ENCODE measurements around the gene CENPX. TPM values are rescaled to one million over a fixed set of nuclear protein-coding genes. Genes with fewer than 3 reads are reported as not detected.

CENPX gene
- total RNA-seq, 2 experiments from 2014 or later, result 80.2 to 91.3 TPM

DNA sequence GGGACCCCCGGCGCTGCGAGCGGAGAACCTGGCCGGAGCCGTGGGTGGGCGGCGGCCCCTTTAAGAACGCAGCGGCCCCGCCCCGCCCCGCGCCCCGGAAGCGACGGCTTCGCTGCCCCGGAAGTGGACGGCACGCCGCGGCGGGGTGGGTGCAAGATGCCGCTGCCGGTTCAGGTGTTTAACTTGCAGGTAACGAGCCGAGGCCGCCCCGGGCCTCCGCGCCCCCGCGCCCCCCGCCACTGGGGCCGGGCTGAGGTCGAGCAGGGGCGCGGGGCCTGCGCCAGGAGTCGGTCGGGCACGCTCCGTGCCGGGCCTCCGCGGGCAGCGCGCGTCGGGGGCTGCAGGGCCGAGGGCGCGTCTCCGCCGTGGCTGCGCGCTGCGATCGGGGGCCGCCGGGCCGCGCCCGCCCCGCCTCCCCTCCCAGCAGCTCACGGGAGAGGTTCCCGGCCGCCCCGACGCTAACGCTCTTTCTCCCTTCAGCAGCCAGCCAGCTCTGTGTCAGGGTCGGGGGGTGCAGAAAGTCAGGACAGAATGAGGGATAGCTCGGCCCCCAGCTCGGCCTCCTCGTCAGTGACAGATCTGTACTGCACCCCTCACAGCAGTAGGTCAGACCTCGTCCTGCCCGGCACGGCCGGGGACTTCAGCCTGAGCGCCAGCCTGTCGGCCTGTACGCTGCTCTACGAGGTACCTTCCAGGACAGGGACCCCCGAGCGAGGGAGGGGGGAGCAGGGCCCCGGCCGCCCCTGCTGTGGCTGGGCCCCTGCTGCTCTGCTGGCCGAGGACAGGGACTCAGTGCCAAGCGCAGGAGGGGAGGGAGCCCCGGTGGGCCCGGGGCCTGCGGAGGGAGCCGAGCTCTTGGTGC lies 29.3 kb upstream of the CENPX start, which contains the start of the genes GPS1 and RFNG:
GPS1 (plus strand) TSS at position 123 of the 862 bp plus-strand sequence; CDS start at position 157, 34 bp downstream.
RFNG (minus strand) TSS at position 36 of the 862 bp plus-strand sequence. CDS start 45 bp downstream, outside the sequence.
- Mint-ChIP-seq H3K9me3 (ENCODE audit: low read depth) (no peaks in the 10 kb centered on the region), H3K27me3 (no peaks in the 10 kb centered on the region), H3K4me3 (peak within 1 kb of the TSS; percentile 83), H3K27ac (peak within 1 kb of the TSS; percentile 78), H3K36me3 (peaks cover 3% of the 10 kb centered on the region), H3K4me1 (peaks cover 28% of the 10 kb centered on the region)
- peak; percentile 96 for ATAC-seq
- CTCF ChIA-PET, result interaction anchor here (1.0 to 2.8 kb wide), 6 partner anchors 14 to 93 kb away, joined by 3 to 11 read pairs (median 4); partner anchors contain the start of genes CENPX, DCXR, LRRC45 and RAC3
- peak; percentile 87 for DNase-seq

DNA sequence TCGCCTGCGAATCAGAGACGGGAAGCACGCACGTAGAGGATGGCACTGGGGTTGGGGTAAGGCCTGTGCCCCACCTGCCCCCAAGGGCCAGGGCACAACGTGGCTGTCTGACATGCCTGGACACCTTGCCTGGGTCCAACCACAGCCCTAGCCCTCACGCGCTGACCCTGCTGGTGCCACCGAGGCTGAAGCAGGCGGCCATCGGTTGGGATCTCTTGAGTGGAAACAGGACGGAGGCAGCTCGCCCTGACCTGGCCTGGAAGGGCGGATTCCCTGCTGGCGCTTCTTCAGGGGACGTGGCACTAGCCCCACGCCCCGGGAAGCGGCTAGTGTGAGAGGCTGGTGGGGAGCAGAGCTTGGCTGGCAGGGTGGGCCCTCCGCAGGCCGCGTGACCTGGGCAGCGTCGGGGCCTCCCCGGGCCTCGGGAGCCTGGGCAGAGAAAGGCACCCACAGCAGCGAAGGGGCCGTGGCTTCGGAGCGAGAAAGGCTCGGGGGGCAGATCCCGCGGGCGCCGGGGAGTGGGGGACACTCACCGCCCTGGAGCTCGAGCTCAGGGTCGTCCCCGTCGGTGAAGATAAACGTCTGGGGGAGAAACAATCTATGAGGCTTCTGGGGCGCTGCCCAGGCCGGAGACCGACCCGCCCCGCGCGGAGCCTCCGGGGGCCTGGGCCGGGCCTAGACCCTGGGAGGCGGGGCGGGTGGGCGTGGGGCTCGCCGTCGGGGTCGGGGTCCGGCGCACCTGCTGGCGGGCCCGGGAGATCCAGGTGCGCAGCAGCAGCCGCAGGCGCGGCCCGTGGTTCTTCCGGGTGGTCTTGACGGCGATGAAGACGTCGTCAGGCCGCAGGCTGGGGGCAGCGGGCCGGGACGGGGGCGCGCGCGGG lies 28.3 kb upstream of the CENPX start:
- no peaks in the 10 kb centered on the region for H3K27me3 Mint-ChIP-seq
- H3K27ac Mint-ChIP-seq, result peak overlapping the region; percentile 70
- CTCF ChIA-PET, result interaction anchor here (1.2 to 2.8 kb wide), 5 partner anchors 14 to 103 kb away, joined by 4 to 11 read pairs (median 5); partner anchors contain the start of genes DCXR and RAC3
- peaks cover 3% of the 10 kb centered on the region for H3K36me3 Mint-ChIP-seq
- DNase-seq, result no peak
- no peaks in the 10 kb centered on the region for H3K9me3 Mint-ChIP-seq (ENCODE audit: low read depth)
- H3K4me3 Mint-ChIP-seq, result peak overlapping the region; percentile 76
- ATAC-seq, result peak; percentile 25
- peaks cover 28% of the 10 kb centered on the region for H3K4me1 Mint-ChIP-seq

DNA sequence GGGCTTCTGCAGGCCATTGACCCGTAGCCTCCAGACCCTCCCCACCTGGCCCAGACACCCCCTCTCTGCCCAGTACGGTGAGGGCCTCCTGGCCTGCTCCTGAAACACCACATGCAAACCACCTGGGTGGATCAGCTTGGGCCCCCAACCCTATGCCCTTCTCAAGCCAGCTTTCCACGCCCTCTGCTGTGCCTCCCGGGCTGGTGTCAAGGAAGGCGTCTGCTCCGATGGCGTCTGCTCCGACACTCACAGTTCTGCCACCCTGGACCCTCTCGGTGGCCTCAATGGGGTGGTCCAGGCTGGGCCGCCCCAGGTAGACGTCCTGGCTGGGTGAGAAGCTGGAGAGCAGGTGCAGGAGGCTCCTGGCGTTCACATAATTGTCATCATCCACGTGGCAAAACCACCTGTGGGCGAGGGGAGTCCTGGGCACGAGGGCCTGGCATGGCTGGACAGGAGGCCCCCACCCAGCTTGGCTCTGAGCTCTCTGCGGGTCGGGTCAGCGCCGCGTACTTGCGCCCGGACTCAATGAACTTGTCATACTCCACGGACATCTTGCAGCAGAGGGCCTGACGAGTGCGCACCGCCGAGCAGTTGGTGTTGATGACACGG lies 27.6 kb upstream of the CENPX start:
- H3K27ac Mint-ChIP-seq, result no peak overlapping the region
- CTCF ChIA-PET, result interaction anchor here (1.2 to 2.8 kb wide), 5 partner anchors 13 to 104 kb away, joined by 4 to 11 read pairs (median 5); partner anchors contain the start of genes DCXR and RAC3
- H3K27me3 Mint-ChIP-seq, result no peaks in the 10 kb centered on the region
- ATAC-seq (no peak), DNase-seq (no peak)
- peak overlapping the region; percentile 76 for H3K4me3 Mint-ChIP-seq
- H3K9me3 Mint-ChIP-seq (ENCODE audit: low read depth), result no peaks in the 10 kb centered on the region
- peaks cover 27% of the 10 kb centered on the region for H3K4me1 Mint-ChIP-seq
- H3K36me3 Mint-ChIP-seq, result peaks cover 3% of the 10 kb centered on the region

DNA sequence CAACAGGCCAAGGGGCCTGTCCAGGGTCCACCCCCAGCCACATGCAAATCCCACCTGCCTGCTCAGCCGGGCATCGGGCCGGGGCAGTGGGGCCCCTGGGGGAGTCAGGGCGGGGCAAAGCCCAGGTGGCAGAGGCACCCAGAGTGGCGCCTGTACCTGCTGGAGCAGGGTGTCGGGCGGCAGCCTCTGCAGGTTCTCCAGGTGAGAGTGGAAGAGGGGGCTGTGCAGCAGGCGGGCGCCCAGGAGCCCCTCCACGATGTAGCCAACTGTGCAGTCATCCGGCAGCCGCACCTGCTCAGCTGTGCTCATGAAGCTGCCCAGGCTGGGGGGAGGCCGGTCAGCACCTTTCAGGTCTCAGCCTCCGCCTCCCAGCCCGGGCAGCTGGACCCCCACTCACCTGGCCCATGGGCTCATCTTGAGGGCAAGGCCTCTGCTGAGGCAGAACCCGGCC lies 26.9 kb upstream of the CENPX start:
- H3K36me3 Mint-ChIP-seq, result no peaks in the 10 kb centered on the region
- H3K9me3 Mint-ChIP-seq (ENCODE audit: low read depth), result no peaks in the 10 kb centered on the region
- ATAC-seq (no peak), DNase-seq (no peak)
- no peaks in the 10 kb centered on the region for H3K27me3 Mint-ChIP-seq
- no peak overlapping the region for H3K4me3 Mint-ChIP-seq
- CTCF ChIA-PET, result interaction anchor here (0.6 to 2.8 kb wide), 4 partner anchors 12 to 162 kb away, joined by 3 to 11 read pairs (median 7); partner anchors contain the start of genes DCXR and RAC3
- no peak overlapping the region for H3K27ac Mint-ChIP-seq
- peaks cover 21% of the 10 kb centered on the region for H3K4me1 Mint-ChIP-seq

DNA sequence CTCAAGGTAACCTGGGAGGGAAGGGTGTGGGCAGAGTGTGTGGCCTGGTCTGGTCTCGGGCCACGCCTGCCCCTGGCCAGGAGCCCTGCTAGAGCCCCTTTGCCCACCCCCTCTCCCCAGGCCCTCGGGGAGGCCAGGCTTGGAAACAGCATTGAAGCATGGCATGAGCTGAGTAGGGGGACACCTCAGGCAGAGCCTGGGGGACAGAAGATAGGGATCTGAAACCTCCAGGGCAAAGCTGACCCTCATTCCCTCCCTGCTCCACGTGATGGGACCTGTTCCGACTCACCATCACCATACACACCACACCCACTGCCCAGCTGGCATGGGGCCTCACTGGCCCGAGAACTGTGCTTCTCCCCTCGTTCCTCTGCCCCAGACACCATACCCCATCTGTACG lies 26.4 kb upstream of the CENPX start:
- CTCF ChIA-PET, result interaction anchor here (0.6 kb wide), 1 partner anchor 163 kb away, joined by 3 read pairs; no protein-coding TSS in a partner anchor
- no peak overlapping the region for H3K27ac Mint-ChIP-seq
- no peak for ATAC-seq
- H3K9me3 Mint-ChIP-seq (ENCODE audit: low read depth), result no peaks in the 10 kb centered on the region
- H3K4me3 Mint-ChIP-seq, result no peak overlapping the region
- DNase-seq, result no peak
- H3K27me3 Mint-ChIP-seq, result no peaks in the 10 kb centered on the region
- peaks cover 21% of the 10 kb centered on the region for H3K4me1 Mint-ChIP-seq
- H3K36me3 Mint-ChIP-seq, result no peaks in the 10 kb centered on the region

DNA sequence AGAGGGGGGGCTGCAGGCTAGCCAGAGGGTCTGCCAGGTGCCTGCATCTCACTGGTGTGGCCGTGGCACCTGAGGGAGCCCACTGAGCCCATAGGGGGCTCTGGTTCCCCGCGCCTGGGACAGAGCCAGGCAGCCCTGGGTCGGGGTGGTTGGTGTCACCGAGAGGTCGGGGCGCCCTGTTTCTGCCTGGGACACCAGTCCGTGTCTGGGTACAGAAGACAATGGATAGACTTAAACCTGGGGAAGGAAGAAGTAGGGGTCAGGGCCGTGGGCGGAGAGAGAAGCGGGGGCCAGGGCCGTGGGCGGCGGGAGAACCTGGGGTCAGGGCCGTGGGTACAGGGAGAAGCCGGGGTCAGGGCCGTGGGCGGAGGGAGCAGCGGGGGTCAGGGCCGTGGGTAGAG lies 25.9 kb upstream of the CENPX start:
- Mint-ChIP-seq H3K4me3 (no peak overlapping the region), H3K27me3 (no peaks in the 10 kb centered on the region), H3K36me3 (no peaks in the 10 kb centered on the region), H3K4me1 (peaks cover 19% of the 10 kb centered on the region), H3K9me3 (ENCODE audit: low read depth) (no peaks in the 10 kb centered on the region), H3K27ac (no peak overlapping the region)
- no peak for ATAC-seq
- CTCF ChIA-PET, result no interaction called here
- no peak for DNase-seq

DNA sequence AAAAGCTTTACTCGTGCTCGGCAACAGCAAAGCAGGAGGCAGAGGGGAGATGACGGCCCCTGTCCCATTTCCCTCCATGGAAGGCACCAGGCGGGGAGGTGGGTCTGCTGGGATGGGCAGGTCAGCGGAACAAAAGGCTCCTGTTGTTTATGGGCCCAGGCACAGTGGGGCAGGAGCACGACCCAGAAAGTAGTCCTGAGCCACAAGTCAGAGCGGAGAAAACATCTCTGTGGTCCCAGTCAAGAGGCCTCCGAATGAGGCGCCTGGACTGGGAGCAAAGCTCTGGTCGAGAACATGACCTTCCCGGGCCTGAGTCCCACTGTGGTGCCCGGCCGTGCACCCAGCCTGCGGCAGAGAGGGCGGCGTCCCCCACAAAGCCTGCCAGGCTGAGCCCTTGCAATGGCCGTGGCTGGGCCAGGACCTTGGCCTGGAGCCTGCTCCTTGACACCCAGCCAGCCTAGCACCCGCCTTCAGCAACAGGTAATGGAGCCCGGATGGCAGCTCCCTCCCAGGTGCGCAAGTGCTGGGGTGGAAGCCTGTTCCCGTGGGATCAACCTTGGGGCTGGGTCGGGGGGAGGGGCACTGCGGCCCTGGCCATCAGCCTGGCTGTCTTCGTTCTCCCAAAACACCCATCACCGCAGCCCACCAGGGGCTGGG lies 25.4 kb upstream of the CENPX start:
- DNase-seq, result no peak
- CTCF ChIA-PET, result no interaction called here
- Mint-ChIP-seq H3K9me3 (ENCODE audit: low read depth) (no peaks in the 10 kb centered on the region), H3K27me3 (no peaks in the 10 kb centered on the region), H3K4me3 (no peak overlapping the region), H3K27ac (no peak overlapping the region), H3K4me1 (peaks cover 14% of the 10 kb centered on the region), H3K36me3 (no peaks in the 10 kb centered on the region)
- ATAC-seq, result no peak

DNA sequence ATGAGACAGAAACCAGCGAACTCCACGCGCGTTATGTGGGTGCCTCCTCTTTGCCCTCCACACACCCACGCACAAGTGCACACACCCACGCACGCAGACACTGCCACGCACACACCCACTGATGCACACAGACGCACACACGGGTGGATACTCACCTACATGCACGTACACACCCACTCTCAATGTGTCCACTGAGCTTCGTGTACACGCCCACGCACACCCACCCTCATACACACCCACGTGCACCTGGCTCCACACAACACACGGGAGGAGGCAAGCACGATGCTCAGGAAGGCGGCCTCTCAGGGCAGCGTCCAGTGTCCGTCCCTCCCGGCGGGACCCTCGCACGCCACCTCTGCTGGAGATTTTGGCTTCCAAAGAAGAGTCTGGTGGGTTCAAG lies 24.7 kb upstream of the CENPX start:
- H3K4me3 Mint-ChIP-seq, result no peak overlapping the region
- ATAC-seq (no peak), DNase-seq (no peak)
- H3K4me1 Mint-ChIP-seq, result peaks cover 9% of the 10 kb centered on the region
- no peaks in the 10 kb centered on the region for H3K36me3 Mint-ChIP-seq
- H3K9me3 Mint-ChIP-seq (ENCODE audit: low read depth), result no peaks in the 10 kb centered on the region
- H3K27ac Mint-ChIP-seq, result no peak overlapping the region
- CTCF ChIA-PET, result no interaction called here
- no peaks in the 10 kb centered on the region for H3K27me3 Mint-ChIP-seq

DNA sequence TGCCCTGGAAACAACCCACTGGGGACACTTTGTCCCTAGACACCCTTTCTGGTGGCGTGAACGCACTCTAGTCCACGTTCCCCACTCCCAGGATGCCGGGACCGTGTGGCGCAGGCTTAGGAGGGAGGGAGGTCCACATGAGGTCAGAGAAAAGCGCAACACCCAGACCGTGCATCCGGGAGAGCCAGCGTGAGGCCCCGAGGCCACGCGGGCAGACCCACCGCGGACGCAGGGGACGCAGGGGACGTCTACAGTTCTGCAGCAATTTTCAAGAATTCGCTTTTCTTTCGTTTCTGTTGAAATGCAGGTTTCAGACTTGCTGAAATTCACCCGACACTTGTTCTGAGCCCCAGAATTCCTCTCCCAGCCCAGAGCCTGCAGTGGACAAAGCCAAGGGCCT lies 24.2 kb upstream of the CENPX start:
- CTCF ChIA-PET, result no interaction called here
- ATAC-seq, result no peak
- H3K27ac Mint-ChIP-seq, result no peak overlapping the region
- H3K4me3 Mint-ChIP-seq, result no peak overlapping the region
- H3K4me1 Mint-ChIP-seq, result peaks cover 9% of the 10 kb centered on the region
- no peaks in the 10 kb centered on the region for H3K9me3 Mint-ChIP-seq (ENCODE audit: low read depth)
- DNase-seq, result no peak
- H3K36me3 Mint-ChIP-seq, result no peaks in the 10 kb centered on the region
- no peaks in the 10 kb centered on the region for H3K27me3 Mint-ChIP-seq

DNA sequence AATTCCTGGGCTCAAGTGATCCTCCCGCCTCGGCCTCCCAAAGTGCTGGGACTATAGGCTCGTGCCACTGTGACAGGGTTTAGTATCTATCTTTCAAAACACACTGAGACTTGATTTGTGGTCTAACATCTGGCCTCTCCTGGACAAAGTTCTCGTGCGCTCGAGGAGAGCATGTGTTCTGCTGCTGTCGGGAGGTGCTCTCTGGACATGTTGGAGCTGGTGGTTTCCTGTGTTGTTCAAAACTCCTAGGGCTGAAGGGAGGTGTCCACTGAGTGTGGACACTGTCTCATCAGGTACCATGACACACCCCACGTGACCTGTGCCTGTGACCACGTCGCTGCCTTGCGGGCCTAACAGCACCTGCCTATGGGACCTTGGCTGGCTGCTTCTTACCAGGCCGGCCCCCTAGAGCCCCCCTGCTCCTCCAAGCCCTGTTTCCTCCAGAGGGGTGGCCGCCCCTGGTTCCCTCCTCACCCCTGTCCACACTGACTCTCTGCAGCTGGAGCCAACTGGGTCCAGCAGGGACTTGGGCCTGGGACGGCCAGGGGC lies 23.3 kb upstream of the CENPX start:
- CTCF ChIA-PET, result no interaction called here
- Mint-ChIP-seq H3K27ac (no peak overlapping the region), H3K4me3 (no peak overlapping the region), H3K4me1 (peaks cover 12% of the 10 kb centered on the region), H3K27me3 (no peaks in the 10 kb centered on the region), H3K9me3 (ENCODE audit: low read depth) (no peaks in the 10 kb centered on the region), H3K36me3 (no peaks in the 10 kb centered on the region)
- ATAC-seq, result no peak
- no peak for DNase-seq

DNA sequence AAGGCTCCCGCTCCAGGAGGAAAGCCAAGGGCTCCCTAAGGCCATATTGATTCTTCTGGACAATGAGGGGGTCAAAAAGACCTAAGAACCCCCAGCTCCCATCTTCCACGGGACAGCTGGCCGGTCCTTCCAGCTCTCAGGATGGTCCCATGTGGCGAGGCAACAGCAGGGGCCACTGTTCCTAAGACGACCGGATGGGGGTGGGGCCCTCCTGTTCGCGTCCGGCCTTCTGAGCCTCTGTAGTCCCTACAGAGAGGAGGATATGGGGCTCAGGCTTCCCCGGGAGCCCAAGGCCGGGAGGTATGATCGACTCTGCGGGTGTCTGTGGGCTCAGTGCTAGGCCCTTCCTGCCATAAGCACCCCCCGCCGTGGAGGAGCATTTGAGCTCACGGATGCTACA lies 20.8 kb upstream of the CENPX start:
- ATAC-seq, result no peak

DNA sequence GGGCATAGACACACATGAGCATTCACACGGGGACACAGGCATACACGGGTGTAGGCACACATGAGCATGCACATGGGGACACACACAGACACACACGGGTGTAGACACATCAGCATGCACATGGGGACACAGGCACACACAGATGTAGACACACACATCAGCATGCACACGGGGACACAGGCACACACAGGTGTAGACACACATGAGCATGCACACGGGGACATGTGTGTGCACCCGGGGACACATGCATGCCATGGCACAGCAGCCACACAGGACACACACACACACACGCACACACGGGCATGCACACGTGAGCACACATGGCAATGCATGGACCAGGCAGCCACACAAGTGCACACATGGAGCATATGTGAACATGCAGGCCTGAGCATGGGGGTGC lies 20.0 kb upstream of the CENPX start:
- Mint-ChIP-seq H3K4me1 (peaks cover 15% of the 10 kb centered on the region), H3K27me3 (no peaks in the 10 kb centered on the region), H3K36me3 (no peaks in the 10 kb centered on the region), H3K27ac (no peak overlapping the region), H3K9me3 (ENCODE audit: low read depth) (no peaks in the 10 kb centered on the region), H3K4me3 (no peak overlapping the region)
- CTCF ChIA-PET, result interaction anchor here (0.7 kb wide), 1 partner anchor 84 kb away, joined by 3 read pairs; no protein-coding TSS in a partner anchor
- ATAC-seq (no peak), DNase-seq (no peak)

More for the DNA sequence above, 20.8 kb upstream of the CENPX start:
- Mint-ChIP-seq H3K27ac (no peak overlapping the region), H3K27me3 (no peaks in the 10 kb centered on the region), H3K9me3 (ENCODE audit: low read depth) (no peaks in the 10 kb centered on the region), H3K4me3 (no peak overlapping the region), H3K4me1 (peaks cover 10% of the 10 kb centered on the region), H3K36me3 (no peaks in the 10 kb centered on the region)
- CTCF ChIA-PET, result interaction anchor here (0.7 to 1.4 kb wide), 4 partner anchors 11 to 83 kb away, joined by 3 to 4 read pairs (median 3); no protein-coding TSS in a partner anchor
- DNase-seq, result no peak

Measured in activated CD8-positive, alpha-beta memory T cell treated with anti-CD3 and anti-CD28 coated beads, Interleukin-2, amount 10 ng/mL, durations not matched to agents 7 days and 5 days (primary cell).